Ishikawa (cell line): Measurements from ENCODE around the gene TSPAN16.

ENCODE experiments used
- CEBPB ChIP-seq: IDR thresholded peaks from 2 replicates; pipeline ENCODE4 v1.6.1; 2012
- CREB1 ChIP-seq: IDR thresholded peaks from 2 replicates; pipeline ENCODE4 v1.6.1; 2012; ENCODE audit warnings: low read depth
- EGR1 ChIP-seq: IDR thresholded peaks from 2 replicates; pipeline ENCODE4 v1.6.1; 2012
- EP300 ChIP-seq: IDR thresholded peaks from 2 replicates; pipeline ENCODE4 v1.6.1; 2012; ENCODE audit warnings: borderline replicate concordance
- FOXM1 ChIP-seq: IDR thresholded peaks from 2 replicates; pipeline ENCODE4 v1.6.1; 2012; ENCODE audit warnings: low read depth, borderline replicate concordance
- NFIC ChIP-seq: IDR thresholded peaks from 2 replicates; pipeline ENCODE4 v1.6.1; 2012
- RAD21 ChIP-seq: IDR thresholded peaks from 2 replicates; pipeline ENCODE4 v1.6.1; 2012; ENCODE audit warnings: low read depth
- REST ChIP-seq: IDR thresholded peaks from 2 replicates; pipeline ENCODE4 v1.6.1; 2012; ENCODE audit warnings: low read depth, mild to moderate bottlenecking
- TAF1 ChIP-seq: IDR thresholded peaks from 2 replicates; pipeline ENCODE4 v1.6.1; 2012; ENCODE audit warnings: low read depth, mild to moderate bottlenecking
- TCF12 ChIP-seq: IDR thresholded peaks from 2 replicates; pipeline ENCODE4 v1.6.1; 2012; ENCODE audit warnings: low read depth
- TEAD4 ChIP-seq: IDR thresholded peaks from 2 replicates; pipeline ENCODE4 v1.6.1; 2012
- USF1 ChIP-seq: IDR thresholded peaks from 2 replicates; pipeline ENCODE4 v1.6.1; 2012
- YY1 ChIP-seq: IDR thresholded peaks from 2 replicates; pipeline ENCODE4 v1.6.1; 2012; ENCODE audit warnings: low read depth
- ZBTB7A ChIP-seq: IDR thresholded peaks from 2 replicates; pipeline ENCODE4 v1.6.1; 2012; ENCODE audit warnings: low read depth
- TF ChIP-seq, protein P1 (sequence below): IDR thresholded peaks from 2 replicates; pipeline ENCODE4 v1.6.1; 2012

TSPAN16 gene

DNA sequence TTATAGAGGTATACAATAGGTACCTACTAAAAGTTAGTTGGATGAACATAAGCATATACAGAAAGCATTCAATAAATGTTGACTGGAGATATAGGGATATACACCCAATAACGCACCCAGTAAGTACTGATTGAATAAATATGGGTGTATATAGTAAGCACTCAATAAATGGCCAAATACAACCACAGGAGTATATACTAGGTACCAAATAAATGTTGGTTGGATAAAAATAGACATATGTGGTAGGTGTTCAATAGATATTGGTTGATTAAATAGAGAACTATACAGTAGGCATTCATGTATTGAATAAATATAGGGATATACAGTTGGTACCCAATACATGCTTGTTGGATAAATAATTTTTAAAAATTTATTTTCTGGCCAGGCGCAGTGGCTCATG is 47.1 kb upstream of the TSPAN16 start:
- TF ChIP-seq REST (no peak), YY1 (no peak), EGR1 (no peak), CREB1 (no peak), TAF1 (no peak), RAD21 (no peak), FOXM1 (no peak), USF1 (no peak), CEBPB (no peak), ZBTB7A (no peak), TCF12 (no peak), EP300 (no peak)
- TF ChIP-seq, protein P1, sequence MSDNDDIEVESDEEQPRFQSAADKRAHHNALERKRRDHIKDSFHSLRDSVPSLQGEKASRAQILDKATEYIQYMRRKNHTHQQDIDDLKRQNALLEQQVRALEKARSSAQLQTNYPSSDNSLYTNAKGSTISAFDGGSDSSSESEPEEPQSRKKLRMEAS: no peak

DNA sequence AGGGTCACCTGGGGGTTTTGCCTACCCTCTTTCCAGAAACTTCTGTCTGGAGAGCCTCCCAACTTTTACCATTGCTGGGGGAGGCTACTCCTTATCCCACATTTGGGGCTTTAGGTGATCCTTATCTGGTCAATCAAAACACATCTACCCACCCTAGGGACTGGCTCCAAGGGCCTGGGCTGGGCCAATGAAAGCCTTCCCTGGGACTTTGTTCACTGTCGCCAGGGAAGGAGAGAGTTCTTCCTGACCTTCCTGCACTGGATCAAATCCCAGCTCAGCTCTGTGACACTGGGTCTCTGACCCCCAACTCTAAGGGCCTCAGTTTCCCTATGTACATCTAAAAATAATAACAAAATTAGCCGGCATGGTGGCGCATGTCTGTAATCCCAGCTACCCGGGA is 44.7 kb upstream of the TSPAN16 start:
- TF ChIP-seq ZBTB7A: no peak
- TF ChIP-seq RAD21: no peak
- TF ChIP-seq YY1: no peak
- no peak for TF ChIP-seq TCF12
- TF ChIP-seq CREB1: no peak
- no peak for TF ChIP-seq EP300
- no peak for TF ChIP-seq EGR1
- no peak for TF ChIP-seq TAF1
- TF ChIP-seq REST: no peak
- no peak for TF ChIP-seq NFIC
- no peak for TF ChIP-seq USF1

GRCh38 chr19:11251650-11252314 is 44.2 kb upstream of the TSPAN16 start:
- TF ChIP-seq CREB1 (no peak), NFIC (no peak), CEBPB (no peak), REST (no peak), ZBTB7A (no peak), USF1 (no peak), EP300 (no peak), TEAD4 (no peak)
- TF ChIP-seq, protein P1: no peak

- TF ChIP-seq TAF1 (no peak), TEAD4 (no peak), YY1 (no peak), TCF12 (no peak), FOXM1 (no peak), EGR1 (no peak), NFIC (no peak), CREB1 (no peak), EP300 (no peak), REST (no peak), ZBTB7A (no peak), USF1 (no peak), CEBPB (no peak), RAD21 (no peak)
- TF ChIP-seq, protein P1: no peak
Measured at GRCh38 chr19:11252665-11253355, 43.1 kb upstream of the TSPAN16 start.
